Stimulated activated CD4-positive, alpha-beta T cell treated with anti-CD3 and anti-CD28 coated beads, Interleukin-4, amount 100 ng/mL, for 24 hours (primary cell): ENCODE data around the gene EXOC1.
A peak's percentile ranks its signal among the peaks of the same experiment; 100 is the strongest.
"Not testable (repeated sequence)": the region's sequence is repeated elsewhere in the genome, so short reads cannot be mapped to it uniquely, and the experiment has no call there.

ENCODE experiments used
- DNase-seq: peaks from one replicate; pipeline ENCODE4 v3.0.0-alpha.2; 2020

EXOC1 gene

GRCh38 chr4:55853484-55854046 is at the start of gene EXOC1:
Gene EXOC1, plus strand, starts transcription at chr4:55853648. Its CDS starts 4,676 bp downstream, at chr4:55858324.
- peak; percentile 99 for DNase-seq

GRCh38 chr4:55807556-55807955 is 45.9 kb upstream of the EXOC1 start:
- no peak for DNase-seq

DNA sequence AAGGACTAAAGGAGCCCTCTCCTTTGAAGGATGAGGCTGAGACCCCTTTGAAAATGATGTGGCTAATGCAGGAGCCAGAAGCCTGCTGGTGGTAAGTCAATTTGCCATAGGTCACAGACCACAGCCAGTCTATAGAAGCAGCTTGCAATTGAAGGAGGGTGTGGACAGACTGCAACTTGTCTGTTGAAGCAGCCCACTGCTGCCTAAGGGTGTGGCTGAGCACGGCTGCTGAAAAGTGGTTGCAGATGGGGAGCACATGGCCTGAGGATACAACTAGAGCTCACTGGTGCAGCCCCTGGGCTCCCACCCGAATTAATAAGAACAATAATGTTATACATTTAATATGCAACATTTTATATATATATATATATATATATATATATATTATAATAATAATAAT is 45.3 kb upstream of the EXOC1 start:
- no peak for DNase-seq

DNA sequence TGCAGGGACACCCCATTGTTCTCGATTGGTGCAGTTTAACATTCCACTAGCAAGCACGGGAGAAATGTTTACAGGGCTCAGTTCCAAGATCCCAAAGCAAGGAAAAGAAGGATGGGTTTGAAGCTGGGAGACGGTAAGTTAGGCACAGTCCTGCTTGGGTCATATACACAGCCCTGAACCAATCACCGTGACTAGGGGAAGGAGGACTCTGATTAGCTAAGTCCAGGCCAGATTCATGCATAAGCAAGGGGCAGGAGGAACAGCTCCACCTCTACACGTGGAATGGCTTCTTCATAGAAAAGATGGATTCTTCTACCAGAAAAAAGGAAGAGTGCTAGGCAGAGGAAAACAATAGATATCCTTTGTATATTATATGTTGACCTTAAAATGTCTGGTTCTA is 44.8 kb upstream of the EXOC1 start:
- DNase-seq: no peak

GRCh38 chr4:55817691-55818090 is 35.8 kb upstream of the EXOC1 start:
- no peak for DNase-seq

GRCh38 chr4:55819634-55820033 is 33.8 kb upstream of the EXOC1 start, which contains the start of gene EXOC1L:
Gene EXOC1L, plus strand, starts transcription at chr4:55819790. Its CDS starts 237 bp downstream, at chr4:55820027.
- no peak for DNase-seq

GRCh38 chr4:55820279-55820678 is 33.2 kb upstream of the EXOC1 start:
- no peak for DNase-seq

DNA sequence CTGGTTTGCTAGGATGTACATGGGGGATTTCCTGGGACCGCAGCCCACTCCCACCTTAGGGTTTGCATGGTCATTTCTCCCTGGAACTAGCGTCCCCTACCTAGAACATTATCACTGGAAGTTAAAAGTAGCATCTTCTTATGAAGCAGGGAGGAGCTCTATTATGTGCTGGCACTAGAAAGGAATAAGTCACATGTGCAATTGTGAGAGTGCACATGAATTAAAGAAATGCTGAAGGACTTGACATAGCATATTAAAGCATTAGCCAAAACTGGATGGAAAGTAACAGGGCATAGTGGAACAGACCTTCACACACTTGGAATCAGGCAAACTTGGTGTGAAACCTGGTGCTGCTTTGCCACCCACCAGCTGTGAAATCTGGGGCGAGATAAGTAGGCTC is 31.1 kb upstream of the EXOC1 start:
- DNase-seq: no peak

DNA sequence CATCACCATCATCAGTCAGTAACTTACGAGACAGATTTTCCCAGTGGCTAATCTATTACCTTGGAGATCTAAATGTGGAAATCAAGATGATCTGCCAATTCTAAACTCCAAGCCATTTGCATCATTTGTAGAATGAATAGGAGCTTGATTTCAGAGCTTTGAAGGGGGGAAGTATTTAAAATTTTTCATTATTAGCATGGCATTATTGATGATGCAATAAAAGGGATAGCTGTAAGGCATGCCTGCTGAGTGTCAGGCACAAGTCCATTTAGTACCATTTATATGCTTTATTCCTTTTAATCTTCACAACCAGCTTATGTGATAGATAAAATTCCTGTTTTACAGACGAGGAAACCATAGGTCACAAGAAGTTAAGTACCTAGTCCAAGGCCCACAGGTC is 28.6 kb upstream of the EXOC1 start:
- no peak for DNase-seq

DNA sequence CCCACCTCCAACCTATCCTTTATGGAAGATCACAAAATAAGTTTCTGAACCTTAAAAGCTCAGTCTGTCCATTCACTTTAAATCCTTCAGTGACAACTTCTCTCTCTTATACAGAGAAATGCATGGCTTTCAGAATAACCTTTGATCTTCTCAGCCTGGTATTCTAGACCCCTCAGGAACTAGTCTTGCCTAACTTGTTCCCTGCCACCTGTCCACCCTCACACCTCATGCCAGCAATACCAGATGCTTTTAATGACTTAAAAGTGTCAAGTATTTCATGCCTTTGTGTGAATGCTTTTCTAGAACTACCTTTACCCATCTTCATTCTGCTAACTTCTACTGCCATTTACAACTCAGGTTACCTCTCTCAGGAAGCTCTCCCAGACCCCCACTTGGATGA is 26.5 kb upstream of the EXOC1 start:
- no peak for DNase-seq

DNA sequence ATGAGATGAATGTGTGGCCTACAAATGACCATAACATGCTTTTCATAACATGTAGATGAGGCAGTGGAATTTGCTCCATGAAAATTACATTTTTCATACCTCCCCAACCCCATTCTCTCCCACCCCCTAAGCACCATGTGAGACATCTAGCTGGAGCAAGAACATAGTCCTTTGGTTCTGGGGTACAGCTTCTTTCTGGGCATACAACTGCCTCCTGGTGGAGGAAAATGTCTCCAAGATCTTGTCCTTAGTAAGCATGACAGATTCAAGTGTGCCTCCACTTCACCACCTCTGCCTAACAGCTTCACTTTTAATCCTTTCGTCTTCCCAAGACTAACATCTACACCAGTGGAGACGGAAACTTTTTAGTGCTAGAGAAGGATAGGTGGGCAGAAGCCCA is 25.9 kb upstream of the EXOC1 start:
- no peak for DNase-seq

- no peak for DNase-seq
Observed at GRCh38 chr4:55830048-55830447, 23.4 kb upstream of the EXOC1 start.

- no peak for DNase-seq
Observed at GRCh38 chr4:55830716-55831115, 22.7 kb upstream of the EXOC1 start.

GRCh38 chr4:55834086-55834795 is 19.2 kb upstream of the EXOC1 start:
- DNase-seq: no peak

DNA sequence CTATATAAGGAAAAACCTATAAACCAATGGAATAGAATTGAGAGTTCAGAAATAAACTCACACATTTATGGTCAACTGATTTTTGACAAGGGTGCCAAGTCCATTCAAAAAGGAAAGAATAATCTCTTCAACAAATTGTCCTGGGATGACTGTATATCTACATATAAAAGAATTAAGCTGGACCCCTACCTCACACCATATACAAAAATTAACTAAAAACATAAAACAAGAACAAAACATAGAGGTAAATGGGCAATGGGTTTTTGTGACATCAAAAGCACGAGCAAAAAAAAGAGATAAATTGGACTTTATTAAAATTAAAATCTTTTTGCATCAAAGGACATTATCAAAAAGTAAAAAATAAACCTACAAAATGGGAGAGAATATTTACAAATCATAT is 15.5 kb upstream of the EXOC1 start:
- no peak for DNase-seq

GRCh38 chr4:55838356-55838755 is 15.1 kb upstream of the EXOC1 start:
- DNase-seq: no peak

- no peak for DNase-seq
Observed at GRCh38 chr4:55838952-55839351, 14.5 kb upstream of the EXOC1 start.

- no peak for DNase-seq
Observed at GRCh38 chr4:55840956-55841355, 12.5 kb upstream of the EXOC1 start.

- DNase-seq: not testable (repeated sequence)
Observed at GRCh38 chr4:55841373-55842239, 11.8 kb upstream of the EXOC1 start.

DNA sequence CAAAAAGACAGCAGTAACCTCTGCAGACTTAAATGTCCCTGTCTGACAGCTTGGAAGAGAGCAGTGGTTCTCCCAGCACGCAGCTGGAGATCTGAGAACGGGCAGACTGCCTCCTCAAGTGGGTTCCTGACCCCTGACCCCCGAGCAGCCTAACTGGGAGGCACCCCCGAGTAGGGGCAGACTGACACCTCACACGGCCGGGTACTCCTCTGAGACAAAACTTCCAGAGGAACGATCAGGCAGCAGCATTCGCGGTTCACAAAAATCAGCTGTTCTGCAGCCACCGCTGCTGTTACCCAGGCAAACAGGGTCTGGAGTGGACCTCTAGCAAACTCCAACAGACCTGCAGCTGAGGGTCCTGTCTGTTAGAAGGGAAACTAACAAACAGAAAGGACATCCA is 11.1 kb upstream of the EXOC1 start:
- not testable (repeated sequence) for DNase-seq

DNA sequence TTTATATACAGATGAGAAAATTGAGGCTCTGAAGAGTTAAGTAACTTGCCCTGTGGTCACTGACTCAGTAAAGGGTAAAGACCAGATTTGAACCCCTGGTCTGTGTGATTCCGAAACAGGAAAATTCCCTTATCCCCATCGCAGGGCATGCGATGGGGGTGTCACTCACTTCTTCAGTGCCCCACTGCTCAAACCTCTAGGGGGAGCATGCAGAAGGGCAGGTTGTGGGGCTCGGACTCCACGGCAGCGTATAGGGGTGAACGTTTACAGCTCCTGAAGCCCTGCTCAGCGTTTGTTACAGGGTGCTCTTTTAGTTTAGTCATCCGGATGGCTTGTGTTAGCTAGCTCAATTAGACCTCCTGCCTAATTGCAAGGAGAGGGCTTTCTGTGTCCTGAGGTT is 3.7 kb upstream of the EXOC1 start:
- DNase-seq: no peak

GRCh38 chr4:55851885-55852284 is 1.6 kb upstream of the EXOC1 start:
- peak; percentile 13 for DNase-seq

DNA sequence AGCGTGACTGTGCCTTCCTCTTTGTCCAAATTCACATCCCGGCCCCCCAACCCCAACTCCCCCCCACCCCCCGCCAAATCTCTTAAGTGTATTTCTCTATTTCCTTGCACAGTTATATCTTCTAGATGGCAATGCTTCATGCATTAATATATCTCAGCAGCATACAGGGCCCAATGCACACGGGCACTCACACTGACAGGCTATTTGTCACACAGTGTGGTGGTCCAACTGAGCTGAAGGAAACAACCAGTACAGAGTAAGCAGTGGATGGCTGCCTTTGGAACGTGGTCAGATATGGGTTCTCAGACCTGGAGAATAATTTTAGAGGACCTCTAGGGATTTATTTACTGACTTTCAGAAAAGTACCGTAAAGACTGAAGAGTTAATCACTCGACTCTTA is 681 bp downstream of the EXOC1 start:
- DNase-seq: no peak

GRCh38 chr4:55857586-55857985 is 4.1 kb downstream of the EXOC1 start:
- no peak for DNase-seq
